ENCODE results near the gene FER.
A peak's percentile ranks its signal among the peaks of the same experiment; 100 is the strongest.
"Not testable (repeated sequence)": the region's sequence is repeated elsewhere in the genome, so short reads cannot be mapped to it uniquely, and the experiment has no call there.

The FER gene

DNA sequence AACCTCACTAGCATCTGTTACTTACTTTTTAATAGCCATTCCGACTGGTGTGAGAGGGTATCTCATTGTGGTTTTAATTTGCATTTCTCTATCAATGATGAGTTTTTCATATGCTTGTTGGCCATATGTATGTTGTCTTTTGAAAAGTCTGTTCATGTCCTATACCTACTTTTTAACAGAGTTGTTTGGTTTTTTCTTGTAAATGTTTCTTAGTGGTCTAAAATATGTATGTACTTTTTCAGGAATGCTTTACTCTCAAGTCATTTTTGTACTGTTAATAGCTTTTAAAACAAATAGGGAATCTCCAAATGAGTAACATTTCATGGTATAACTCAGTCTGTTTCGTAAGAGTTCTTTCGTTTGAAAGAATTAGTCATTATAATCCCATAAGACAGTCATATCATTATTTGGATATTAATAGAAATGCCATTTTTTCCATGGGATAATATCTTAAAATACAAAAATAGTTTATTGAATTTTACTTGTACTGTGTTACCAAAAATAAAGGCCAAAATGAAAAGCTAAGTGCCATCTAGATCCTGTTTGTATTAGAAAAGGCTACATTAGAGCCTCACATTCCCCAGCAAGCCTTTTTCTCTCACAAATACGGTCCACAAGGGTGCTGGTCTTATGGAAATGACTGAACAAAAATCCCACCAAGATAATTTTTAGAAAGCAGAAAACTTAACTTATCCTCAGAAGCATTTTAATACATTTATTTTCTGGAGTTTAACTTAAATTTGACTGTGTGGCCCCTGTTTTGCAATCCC lies 414.4 kb downstream of the FER start:
- H3K27ac ChIP-seq = no peak overlapping the region
- no peak for DNase-seq (ENCODE audit: low read depth, low spot score)

DNA sequence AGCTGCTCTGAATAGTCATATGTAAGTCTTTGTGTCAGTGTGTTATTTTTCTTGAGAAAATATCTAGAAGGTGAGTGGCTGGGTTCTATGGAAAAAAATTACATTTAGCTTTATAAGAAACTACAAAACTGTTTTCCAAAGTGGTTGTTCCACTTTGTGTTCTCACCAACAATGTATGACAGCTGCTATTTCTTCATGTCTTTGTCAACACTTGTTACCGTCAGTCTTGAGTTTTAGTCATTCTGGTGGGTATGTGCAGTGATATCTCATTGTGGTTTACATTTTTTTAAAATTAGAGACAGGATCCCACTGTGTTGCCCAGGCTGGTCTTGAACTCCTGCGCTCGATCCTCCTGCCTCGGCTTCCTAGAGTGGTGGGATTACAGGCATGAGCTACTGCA lies 415.6 kb downstream of the FER start:
- DNase-seq (ENCODE audit: low read depth, low spot score) = no peak
- no peak overlapping the region for H3K27ac ChIP-seq

GRCh38 chr5:109164001-109164400 lies 416.3 kb downstream of the FER start:
- DNase-seq (ENCODE audit: low read depth, low spot score) = no peak
- H3K27ac ChIP-seq = no peak overlapping the region

- H3K27ac ChIP-seq = no peak overlapping the region
- no peak for DNase-seq (ENCODE audit: low read depth, low spot score)
Measured at GRCh38 chr5:109167586-109167985, 419.9 kb downstream of the FER start.

- H3K27ac ChIP-seq = no peak overlapping the region
- no peak for DNase-seq (ENCODE audit: low read depth, low spot score)
Measured at GRCh38 chr5:109168151-109168550, 420.5 kb downstream of the FER start.

- no peak for DNase-seq (ENCODE audit: low read depth, low spot score)
- H3K27ac ChIP-seq = no peak overlapping the region
Measured at GRCh38 chr5:109170629-109171350, 423.1 kb downstream of the FER start.

DNA sequence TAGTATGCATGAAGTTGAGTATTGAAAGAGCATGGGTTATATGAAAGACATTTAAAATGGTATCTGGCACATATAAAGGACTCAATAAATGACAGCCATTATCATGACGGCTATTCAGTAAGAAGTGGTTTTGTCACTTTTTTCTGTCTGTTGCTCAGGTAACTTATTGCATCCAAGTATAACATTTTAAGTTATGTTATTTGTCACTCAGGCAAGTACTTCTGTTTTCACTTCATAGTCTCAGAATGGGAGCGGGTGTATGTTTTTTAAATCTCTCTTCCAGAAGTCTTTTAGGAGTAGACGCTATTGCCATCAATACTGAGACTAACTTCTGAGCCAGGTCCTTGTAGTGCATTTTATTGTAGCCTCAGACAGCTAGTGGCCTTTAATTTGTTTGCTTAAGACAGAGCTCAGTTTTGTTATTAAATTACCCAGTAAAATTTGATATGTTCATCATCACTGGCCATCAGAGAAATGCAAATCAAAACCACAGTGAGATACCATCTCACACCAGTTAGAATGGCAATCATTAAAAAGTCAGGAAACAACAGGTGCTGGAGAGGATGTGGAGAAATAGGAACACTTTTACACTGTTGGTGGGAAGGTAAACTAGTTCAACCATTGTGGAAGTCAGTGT lies 423.9 kb downstream of the FER start:
- not testable (repeated sequence) for DNase-seq (ENCODE audit: low read depth, low spot score)

DNA sequence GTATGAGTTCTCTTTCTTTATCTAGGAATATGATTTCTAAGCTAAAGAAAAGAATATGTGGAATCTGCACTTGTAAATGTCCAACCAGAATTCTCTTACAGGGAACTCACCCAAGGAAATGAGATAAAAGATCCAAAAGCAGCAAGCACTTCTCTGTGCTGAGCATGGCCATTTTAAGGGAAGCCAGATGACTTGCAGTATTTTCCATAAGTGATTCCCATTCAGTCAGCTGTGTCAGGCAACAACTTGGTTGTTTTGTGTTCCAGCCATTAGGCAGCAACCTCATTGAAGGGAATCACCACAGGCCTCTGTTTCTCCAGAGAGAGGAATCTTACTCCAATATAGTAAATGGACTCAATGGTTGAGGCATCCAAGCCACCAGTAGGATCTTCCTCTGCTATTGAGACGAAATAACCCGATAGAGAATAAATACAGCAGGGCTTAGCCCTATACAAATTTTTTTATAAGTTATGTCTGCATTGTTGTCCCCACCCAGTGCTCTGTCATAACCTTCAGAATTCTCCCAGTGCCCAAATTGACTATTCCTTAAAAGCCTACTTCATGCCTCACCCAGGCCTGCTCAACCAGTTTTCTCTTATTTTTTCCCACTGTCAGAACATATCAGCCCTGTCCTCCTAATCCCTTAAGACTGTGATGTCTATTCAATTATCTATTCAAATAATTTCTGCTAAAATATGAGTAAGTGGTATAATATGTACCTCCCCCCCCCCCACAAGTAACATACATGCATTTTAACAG lies 425.5 kb downstream of the FER start:
- H3K27ac ChIP-seq = no peak overlapping the region
- DNase-seq (ENCODE audit: low read depth, low spot score) = no peak

More for the DNA sequence above, 423.9 kb downstream of the FER start:
- not testable (repeated sequence) for H3K27ac ChIP-seq

GRCh38 chr5:109177227-109177626 lies 429.5 kb downstream of the FER start:
- no peak overlapping the region for H3K27ac ChIP-seq
- DNase-seq (ENCODE audit: low read depth, low spot score) = no peak

DNA sequence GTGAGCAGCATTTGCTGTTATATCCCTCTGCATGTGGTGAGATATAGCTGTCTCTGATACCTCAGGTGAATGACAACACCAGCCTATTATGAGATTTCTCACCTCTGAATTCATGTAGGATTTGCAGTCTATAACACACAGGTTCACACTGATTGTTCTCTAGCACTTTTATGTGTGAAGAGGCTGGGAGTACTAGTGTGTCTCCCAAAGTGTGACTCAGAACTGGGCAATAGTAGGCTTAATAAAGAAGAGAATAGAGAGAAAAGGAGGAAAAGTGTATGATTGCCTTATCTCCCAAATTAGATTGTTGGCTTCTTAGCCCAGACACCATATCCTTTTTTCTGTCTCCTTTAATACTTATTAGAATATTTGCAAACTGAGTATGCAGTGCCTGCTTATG lies 430.1 kb downstream of the FER start:
- no peak for DNase-seq (ENCODE audit: low read depth, low spot score)

GRCh38 chr5:109180668-109181067 lies 433.0 kb downstream of the FER start:
- no peak overlapping the region for H3K27ac ChIP-seq
- no peak for DNase-seq (ENCODE audit: low read depth, low spot score)

More for the DNA sequence above, 430.1 kb downstream of the FER start:
- H3K27ac ChIP-seq = no peak overlapping the region

GRCh38 chr5:109186759-109187158 lies 439.1 kb downstream of the FER start:
- H3K27ac ChIP-seq = no peak overlapping the region
- no peak for DNase-seq (ENCODE audit: low read depth, low spot score)

GRCh38 chr5:109191153-109191558 lies 443.5 kb downstream of the FER start:
- no peak overlapping the region for H3K27ac ChIP-seq
- DNase-seq (ENCODE audit: low read depth, low spot score) = peak; percentile 12

- no peak overlapping the region for H3K27ac ChIP-seq
- DNase-seq (ENCODE audit: low read depth, low spot score) = no peak
Measured at GRCh38 chr5:109192027-109192426, 444.3 kb downstream of the FER start.

GRCh38 chr5:109192555-109193281 lies 445.0 kb downstream of the FER start:
- no peak for DNase-seq (ENCODE audit: low read depth, low spot score)
- no peak overlapping the region for H3K27ac ChIP-seq

GRCh38 chr5:109195667-109196066 lies 448.0 kb downstream of the FER start:
- no peak for DNase-seq (ENCODE audit: low read depth, low spot score)
- H3K27ac ChIP-seq = no peak overlapping the region

DNA sequence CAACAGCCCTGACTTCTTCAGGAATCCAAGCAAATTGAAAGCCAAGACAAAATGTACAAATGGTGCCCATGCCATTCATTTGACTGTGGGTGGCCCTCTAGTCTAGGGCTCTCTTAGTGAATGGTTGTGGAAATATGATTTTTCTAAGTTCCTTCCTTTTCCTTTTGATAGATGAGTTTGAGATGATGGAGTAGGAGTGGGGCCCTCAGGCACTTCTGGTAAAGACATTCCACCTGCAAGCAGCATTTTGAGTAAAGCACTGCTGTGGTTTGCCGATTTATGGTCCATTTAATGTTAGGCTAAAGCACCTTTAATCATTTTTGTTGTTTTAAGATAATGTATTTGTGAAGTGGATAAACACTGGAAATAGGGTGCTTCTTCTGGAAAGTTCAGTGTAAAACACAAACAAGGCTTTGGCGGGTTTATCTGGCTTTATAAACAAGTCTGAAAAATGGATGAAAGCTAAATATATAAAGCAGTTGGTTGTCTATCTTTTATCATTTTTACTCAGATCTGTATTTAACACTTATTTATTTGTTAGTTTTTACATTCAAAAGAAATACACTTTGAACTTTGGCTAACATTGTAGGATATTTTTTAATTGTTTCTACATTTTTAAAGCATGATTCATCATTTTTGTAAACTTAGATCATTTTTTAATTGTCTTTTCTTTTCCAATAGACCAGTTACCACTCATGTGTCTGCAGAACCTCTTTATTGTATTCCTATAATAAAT lies 448.6 kb downstream of the FER start:
- H3K27ac ChIP-seq = no peak overlapping the region
- DNase-seq (ENCODE audit: low read depth, low spot score) = no peak

GRCh38 chr5:109196823-109197160 lies 449.1 kb downstream of the FER start:
- no peak for DNase-seq (ENCODE audit: low read depth, low spot score)
- no peak overlapping the region for H3K27ac ChIP-seq

GRCh38 chr5:109199289-109199688 lies 451.6 kb downstream of the FER start:
- no peak overlapping the region for H3K27ac ChIP-seq
- DNase-seq (ENCODE audit: low read depth, low spot score) = no peak
